ENCODE results near the gene ADAP2.
"Not testable (repeated sequence)": the region's sequence is repeated elsewhere in the genome, so short reads cannot be mapped to it uniquely, and the experiment has no call there.

ADAP2 gene

GRCh38 chr17:30921544-30922196 is at the start of gene ADAP2:
Gene ADAP2, plus strand, starts transcription at chr17:30921945. Its CDS starts 70 bp downstream, at chr17:30922015.
- peak; percentile 52 for DNase-seq

GRCh38 chr17:30886187-30886586 is 35.6 kb upstream of the ADAP2 start:
- no peak for DNase-seq

- no peak for DNase-seq
These were observed 27.5 kb upstream of the ADAP2 start for GRCh38 chr17:30894236-30894635.

GRCh38 chr17:30897311-30897710 is 24.4 kb upstream of the ADAP2 start:
- DNase-seq: no peak

GRCh38 chr17:30905742-30906100 is 16.0 kb upstream of the ADAP2 start:
- no peak for DNase-seq

GRCh38 chr17:30906101-30906911 is 15.4 kb upstream of the ADAP2 start, which contains the start of gene TEFM:
Gene TEFM, minus strand, starts transcription at chr17:30906238. Its CDS starts 40 bp downstream, at chr17:30906198.
- DNase-seq: peak; percentile 97

- no peak for DNase-seq
These were observed 12.9 kb upstream of the ADAP2 start for GRCh38 chr17:30908717-30909420.

- DNase-seq: not testable (repeated sequence)
These were observed 11.6 kb upstream of the ADAP2 start for GRCh38 chr17:30910151-30910550.

- no peak for DNase-seq
These were observed 7.8 kb upstream of the ADAP2 start for GRCh38 chr17:30913955-30914354.

- no peak for DNase-seq
These were observed 5.7 kb upstream of the ADAP2 start for GRCh38 chr17:30915833-30916611.

GRCh38 chr17:30917050-30917449 is 4.7 kb upstream of the ADAP2 start:
- DNase-seq: no peak

- no peak for DNase-seq
These were observed 1.5 kb upstream of the ADAP2 start for GRCh38 chr17:30920282-30920681.

GRCh38 chr17:30920683-30921543 is 832 bp upstream of the ADAP2 start:
- DNase-seq: no peak

GRCh38 chr17:30922235-30923030 is 688 bp downstream of the ADAP2 start:
- DNase-seq: no peak

- DNase-seq: no peak
These were observed 2.6 kb downstream of the ADAP2 start for GRCh38 chr17:30924341-30924740.

- no peak for DNase-seq
These were observed 4.8 kb downstream of the ADAP2 start for GRCh38 chr17:30926516-30926915.

- DNase-seq: no peak
These were observed 6.0 kb downstream of the ADAP2 start for GRCh38 chr17:30927756-30928155.

- no peak for DNase-seq
These were observed 6.8 kb downstream of the ADAP2 start for GRCh38 chr17:30928584-30928983.

- DNase-seq: no peak
These were observed 7.4 kb downstream of the ADAP2 start for GRCh38 chr17:30929081-30929633.

GRCh38 chr17:30929861-30930260 is 8.1 kb downstream of the ADAP2 start:
- DNase-seq: not testable (repeated sequence)

GRCh38 chr17:30930495-30930894 is 8.8 kb downstream of the ADAP2 start:
- DNase-seq: no peak
